GM21825 (cell line): ENCODE results near the gene PRPF31.

ENCODE experiments used
- ATAC-seq: cut with Tn5 transposase; IDR thresholded peaks from one replicate; pipeline ENCODE4 v1.9.1; 2021; ENCODE audit warnings: mild to moderate bottlenecking, moderate library complexity; ENCODE audit not compliant: unreplicated experiment

The PRPF31 gene

GRCh38 chr19:54107876-54108490 is 7.6 kb upstream of the PRPF31 start:
- no peak for ATAC-seq

GRCh38 chr19:54108496-54108895 is 7.1 kb upstream of the PRPF31 start:
- no peak for ATAC-seq

- no peak for ATAC-seq
Measured at GRCh38 chr19:54109651-54110050, 5.9 kb upstream of the PRPF31 start.

DNA sequence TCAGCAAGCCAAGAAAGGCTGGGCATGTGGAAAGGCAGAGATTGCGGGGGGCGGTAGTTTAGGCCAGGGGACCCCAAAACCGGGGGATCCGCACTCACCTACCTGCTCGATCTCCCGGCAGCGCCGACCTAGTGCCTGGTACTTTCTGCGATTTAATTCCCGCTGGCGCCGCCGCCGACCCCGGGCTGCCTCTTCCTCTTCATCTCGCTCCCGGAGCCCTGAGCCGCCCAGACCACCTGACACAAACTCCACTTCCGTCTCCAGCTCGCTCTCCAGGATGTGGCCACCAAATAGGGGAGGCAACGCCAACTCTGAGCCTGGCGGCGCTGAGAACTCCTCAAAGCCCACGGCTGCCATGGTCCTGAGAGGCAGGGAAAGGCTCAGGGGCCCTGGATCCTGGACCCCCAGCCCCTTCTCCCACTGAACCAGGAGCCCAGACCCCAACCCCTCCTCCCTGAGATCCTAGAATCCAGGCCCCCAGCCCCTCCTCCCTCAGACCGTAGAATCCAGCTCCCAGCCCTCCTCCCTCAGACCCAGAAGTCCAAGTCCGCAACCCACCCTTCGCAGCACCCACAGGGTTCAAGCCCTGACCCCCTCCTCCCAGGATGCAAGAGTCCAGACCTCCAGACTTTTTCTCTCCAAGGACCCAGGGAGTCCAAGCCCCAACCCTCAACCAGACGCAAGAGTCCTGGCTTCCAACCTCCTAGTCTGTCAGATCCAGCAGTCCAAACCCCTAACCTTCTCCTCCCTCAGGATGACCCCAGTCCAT is 1.0 kb upstream of the PRPF31 start:
- ATAC-seq = peak; percentile 9

DNA sequence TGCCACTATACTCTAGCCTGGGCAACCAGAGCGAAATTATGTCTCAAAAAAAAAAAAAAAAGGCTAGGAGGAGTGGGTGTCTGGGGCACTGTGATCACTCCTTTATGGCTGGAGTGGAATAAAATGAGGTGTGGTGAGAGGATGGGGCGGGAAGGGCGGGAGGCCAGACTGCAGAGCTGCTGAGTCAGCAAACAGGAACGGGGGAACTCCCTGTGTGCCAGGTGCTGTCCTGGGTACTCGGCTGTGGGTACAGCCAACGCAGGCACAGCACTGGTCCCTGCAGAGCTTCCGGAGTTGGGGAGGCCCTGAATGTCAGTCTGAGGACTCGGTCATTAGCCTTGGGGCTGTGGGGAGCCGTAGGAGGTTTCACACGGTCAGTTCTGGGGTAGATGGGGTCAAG is 5.7 kb downstream of the PRPF31 start:
- ATAC-seq = no peak

DNA sequence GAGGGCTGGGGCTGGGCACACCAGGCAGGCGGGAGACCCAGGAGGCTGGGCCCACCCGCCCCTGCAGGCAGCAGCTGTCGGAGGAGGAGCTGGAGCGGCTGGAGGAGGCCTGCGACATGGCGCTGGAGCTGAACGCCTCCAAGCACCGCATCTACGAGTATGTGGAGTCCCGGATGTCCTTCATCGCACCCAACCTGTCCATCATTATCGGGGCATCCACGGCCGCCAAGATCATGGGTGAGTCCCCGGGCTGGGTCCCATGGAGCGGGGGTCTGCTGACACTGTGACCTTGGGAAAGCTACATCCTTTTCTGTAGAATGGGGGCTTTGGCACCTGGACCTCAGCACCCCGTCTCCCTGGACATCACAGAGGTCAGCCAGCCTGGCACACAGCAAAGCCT is 8.1 kb downstream of the PRPF31 start:
- ATAC-seq = no peak

DNA sequence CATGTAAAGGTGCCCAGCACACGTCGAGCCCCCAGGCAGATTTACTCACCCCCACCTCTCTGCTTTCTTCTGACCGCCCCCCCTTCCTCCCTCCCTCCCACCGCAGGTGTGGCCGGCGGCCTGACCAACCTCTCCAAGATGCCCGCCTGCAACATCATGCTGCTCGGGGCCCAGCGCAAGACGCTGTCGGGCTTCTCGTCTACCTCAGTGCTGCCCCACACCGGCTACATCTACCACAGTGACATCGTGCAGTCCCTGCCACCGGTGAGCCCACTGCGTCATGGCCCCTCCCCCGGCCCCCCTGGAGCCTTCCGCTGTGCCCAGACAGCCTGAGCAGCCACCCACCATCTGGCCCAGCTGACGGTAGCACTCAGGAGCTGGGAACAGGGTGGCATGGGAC is 8.8 kb downstream of the PRPF31 start:
- no peak for ATAC-seq

DNA sequence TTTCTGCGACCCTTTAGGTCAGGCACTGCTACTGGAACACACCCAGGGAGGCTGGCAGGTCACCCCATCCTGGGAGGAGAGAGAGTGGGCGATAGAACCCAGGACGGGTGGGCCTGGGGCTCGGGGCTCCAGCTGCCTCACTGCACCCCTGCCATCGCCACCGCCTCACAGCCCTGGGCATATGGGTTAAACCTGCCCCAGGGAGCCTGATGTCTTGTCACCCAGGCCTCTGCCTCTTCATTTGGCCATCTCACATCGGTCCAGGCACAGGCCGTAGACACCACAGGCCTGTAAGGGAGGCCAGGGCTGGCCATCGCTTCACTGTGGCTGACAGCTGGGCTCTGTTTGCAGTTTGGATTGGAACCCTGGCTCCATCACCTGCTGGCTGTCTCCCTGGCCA is 10.2 kb downstream of the PRPF31 start:
- no peak for ATAC-seq

- no peak for ATAC-seq
Measured at GRCh38 chr19:54127688-54128440, 12.3 kb downstream of the PRPF31 start.

DNA sequence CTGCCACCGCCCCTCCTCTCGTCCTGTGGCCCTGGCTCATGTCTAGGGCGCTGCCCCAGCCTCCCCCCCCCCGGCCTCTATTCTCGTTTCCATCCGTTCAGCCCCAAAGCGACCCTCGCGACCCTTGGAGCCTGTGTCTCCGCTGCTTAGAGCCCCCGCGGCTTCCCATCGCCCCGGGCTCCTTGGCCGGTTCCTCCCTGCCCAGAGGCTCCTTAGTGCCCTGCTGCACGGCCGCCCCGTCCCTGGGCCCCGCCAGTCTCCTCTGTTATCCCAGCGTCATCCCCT is 12.8 kb downstream of the PRPF31 start:
- ATAC-seq = no peak

DNA sequence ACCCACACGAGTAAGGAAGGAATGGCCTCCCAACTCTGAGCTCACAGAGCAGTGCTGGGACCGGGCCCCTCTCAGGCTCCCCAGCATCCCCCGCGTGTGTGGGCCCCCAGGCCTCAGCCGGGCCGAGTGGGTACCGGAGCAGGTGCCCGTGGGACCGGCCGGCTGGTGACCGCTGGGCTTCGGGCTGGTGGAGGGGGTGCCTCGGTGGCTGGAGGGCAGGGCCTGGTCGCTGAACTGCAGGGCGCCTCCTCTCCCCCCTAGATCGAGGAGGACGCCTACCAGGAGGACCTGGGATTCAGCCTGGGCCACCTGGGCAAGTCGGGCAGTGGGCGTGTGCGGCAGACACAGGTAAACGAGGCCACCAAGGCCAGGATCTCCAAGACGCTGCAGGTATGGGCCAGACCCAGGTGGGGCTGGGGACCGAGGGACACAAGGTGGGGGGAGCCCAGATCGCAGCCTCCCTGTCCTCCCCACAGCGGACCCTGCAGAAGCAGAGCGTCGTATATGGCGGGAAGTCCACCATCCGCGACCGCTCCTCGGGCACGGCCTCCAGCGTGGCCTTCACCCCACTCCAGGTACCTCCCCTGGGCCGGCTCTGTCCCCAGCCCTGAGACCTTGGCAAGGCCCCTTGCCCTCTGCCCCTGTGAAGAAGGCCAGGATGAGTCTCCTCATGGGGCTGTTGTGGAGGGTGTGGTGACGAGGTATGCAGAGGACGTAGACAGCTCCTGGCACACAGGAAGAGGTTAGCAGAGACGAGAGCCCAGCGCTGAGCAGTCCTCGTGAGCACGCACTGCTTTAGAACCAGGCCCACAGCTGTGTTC is 13.5 kb downstream of the PRPF31 start:
- no peak for ATAC-seq

DNA sequence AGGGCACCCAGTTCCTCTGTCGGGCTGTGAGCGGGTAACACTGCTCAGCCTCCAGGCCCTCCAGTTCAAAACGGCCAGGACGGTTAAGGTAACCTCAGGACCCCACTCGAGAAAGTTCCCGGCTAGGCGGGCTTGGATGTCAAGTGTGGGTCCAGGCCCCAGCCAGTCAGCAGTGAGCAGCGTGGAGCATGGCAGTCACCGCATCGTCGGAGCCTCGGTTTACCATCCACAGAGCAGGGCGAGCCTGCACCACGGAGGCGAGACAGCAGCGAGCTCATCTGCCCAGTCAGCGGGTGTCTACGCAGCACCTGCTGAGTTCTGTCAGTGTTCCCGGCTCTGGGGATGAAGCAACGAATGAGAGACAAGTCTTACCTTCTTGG is 14.1 kb downstream of the PRPF31 start:
- ATAC-seq = no peak

DNA sequence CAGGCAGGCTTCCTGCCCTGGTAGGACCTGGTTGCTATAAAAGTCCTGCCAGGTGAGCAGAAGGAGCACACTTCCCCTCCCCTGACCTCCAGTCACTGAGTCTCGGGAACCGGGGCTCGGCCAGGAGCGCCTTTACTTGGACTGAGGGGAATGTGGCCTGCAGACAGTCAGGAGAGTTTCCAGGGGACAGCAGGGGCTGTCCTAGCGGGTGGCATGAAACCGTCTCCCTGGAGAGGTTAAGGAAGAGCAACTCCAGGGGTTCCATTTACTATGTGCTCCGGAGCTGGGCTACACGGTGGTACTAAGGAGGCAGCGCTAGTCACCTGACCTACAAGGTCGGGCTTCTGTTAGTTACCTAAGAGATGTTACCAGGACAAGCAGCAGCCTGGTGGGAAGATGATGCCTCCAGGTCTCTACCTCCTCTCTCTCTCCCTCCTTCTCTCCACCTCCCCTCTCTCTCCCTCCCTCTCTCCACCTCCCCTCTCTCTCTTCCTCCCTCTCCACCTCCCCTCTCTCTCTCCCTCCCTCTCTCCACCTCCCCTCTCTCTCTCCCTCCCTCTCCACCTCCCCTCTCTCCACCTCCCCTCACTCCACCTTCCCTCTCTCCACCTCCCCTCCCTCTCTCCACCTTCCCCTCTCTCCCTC is 17.9 kb downstream of the PRPF31 start:
- ATAC-seq = no peak

GRCh38 chr19:54133957-54134590 is 18.5 kb downstream of the PRPF31 start:
- ATAC-seq = no peak

DNA sequence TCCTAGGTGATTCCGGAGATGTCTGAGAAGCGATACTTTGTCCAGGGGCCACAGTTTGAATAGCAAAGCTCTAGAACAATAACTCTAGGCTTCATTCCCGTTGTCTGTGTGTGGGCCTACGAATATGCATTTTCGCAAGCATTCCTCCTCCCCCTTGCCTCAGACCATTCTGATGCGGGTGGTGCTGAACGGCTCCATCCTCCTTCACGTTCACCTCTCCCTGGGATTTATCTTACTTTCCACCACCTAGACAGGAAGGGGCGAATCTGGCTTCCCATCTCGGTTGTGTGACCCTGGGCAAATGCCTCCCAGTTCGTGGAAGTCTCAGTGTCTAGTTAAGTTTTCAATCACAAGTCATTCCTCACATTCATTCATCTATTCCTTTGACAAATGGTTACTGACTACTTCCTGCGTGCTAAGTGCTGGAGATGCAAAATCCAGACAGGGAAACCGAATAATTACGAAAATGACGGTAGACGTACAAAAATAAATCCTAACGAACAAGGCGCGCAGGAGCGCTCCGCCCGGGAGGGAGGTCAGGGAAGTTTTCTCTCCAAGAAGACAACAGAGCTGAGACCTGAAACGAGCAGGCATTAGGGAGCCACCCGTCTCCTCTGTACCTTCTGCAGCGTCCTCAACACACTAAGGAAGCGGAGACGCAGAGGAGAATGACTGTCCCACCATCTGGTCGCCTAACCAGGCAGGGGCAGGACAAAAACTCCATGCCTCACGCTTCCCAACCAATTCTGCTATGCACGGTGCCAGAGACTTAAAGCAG is 20.7 kb downstream of the PRPF31 start:
- ATAC-seq = no peak

DNA sequence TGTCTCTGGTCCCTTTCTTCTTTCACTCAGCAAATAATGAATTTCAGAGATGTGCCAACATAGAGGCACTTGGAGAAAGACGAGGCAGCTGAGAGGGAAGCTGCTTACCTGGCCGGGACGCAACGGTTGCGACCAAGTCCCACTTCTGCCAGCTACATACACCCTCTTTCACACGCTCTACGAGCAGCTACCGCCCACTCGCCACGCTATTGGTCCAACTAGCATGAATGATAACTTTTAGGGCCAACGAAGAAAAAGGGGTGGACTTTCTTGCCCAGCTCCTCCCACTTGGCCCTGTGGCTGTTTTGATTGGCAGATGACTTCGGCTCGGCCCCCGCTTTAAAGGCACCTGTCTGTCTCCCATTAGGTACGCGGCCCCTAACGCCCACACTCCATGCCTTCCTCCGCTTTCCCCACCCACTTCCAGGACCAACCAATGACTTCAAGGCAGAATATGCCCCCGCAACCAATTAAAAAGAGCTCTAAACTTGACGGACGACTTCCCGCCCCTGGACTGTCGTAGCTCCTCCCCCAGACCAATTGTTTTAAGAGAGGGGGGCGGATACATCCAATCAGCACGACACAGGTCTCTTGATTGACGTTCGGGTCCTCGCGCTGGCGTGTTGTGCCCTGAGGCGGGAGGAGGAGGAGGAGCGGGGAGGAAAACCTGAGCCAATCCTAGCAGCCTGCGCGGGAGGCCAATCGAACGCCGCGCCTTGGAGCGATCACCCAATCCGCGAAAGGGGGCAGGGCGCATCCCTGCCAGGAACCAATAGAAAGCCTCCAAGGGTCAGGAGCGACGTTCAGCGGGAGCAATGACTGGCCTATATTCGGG is 21.5 kb downstream of the PRPF31 start:
- peak; percentile 74 for ATAC-seq

DNA sequence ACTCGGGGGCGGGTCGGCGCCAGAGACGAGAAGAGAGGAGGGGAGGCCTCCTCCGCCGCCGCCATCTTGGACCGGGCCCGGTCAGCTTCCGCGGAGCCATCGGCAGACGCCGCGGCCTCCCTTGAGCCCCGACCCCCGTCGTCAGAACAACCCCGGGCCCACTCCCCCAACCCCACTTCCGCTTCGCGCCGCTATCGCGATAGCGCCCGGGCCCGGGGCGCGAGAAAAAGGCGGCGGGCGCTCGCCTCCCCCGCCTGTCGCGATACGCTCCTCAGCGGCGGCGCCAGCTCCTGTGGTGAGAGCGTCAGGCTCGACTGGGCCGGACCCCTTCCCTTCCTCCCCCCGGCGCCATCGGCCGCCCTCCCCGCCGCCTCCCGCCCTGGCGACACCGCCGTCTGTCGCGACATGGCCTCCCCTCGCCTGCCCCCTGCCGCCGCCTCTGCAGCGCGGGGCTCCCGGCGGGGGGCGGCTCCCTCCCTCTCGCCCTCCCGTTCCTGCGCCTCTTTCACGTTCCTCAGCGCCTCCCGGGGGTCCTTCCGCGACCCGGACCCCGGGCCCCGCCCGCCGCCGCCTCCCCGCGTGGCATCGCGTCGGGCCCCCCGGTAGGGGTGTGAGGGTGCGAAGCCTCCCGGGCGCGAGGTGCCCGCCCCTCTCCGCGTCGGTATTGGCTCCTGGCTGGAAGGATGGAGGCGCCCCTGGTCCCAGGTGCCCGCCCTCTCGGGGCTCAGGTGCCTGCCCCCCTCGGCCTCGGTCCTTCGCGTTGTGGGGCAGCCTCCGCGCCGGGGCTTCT is 22.3 kb downstream of the PRPF31 start, which contains the start of gene CNOT3:
CNOT3 (plus strand) TSS at position 64 of the 790 bp plus-strand sequence. CDS start 5,217 bp downstream, outside the sequence.
- no peak for ATAC-seq
